CD8-positive, alpha-beta memory T cell (primary cell): ENCODE measurements around the gene HPN. TPM values are rescaled to one million over a fixed set of nuclear protein-coding genes. Genes with fewer than 3 reads are reported as not detected.

ENCODE experiments used
- CTCF ChIA-PET: fragments of 350-600 bp; sonication (Branson Sonifier 250); formaldehyde crosslinking; loops from one replicate; lab custom pipeline; 2021; ENCODE audit warnings: antibody characterized with exemption; lab: Charles Lee
- POLR2A ChIA-PET: fragments of 350-600 bp; sonication (Branson Sonifier 250); formaldehyde crosslinking; loops from one replicate; lab custom pipeline; 2021; ENCODE audit warnings: antibody characterized with exemption; lab: Charles Lee
- DNase-seq, 5 donors: peaks; one replicate each; pipeline versions ENCODE4 v3.0.0 to v3.0.0-alpha.2; 2020 to 2022; ENCODE audit warnings: mixed read lengths in 1 of 5
- H3K27ac ChIP-seq: one replicate; pipeline ENCODE4 v1.7.0; 2013; ENCODE audit warnings: low read depth, mild to moderate bottlenecking, low read length, moderate library complexity
- H3K27me3 ChIP-seq: 2 replicates; pipeline ENCODE4 v1.7.0; 2013; ENCODE audit warnings: low read length, mild to moderate bottlenecking; ENCODE audit not compliant: insufficient read depth, poor library complexity, severe bottlenecking
- H3K36me3 ChIP-seq: 2 replicates; pipeline ENCODE4 v1.7.0; 2013; ENCODE audit warnings: mild to moderate bottlenecking, low read length, moderate library complexity; ENCODE audit not compliant: insufficient read depth
- H3K4me1 ChIP-seq: 2 replicates; pipeline ENCODE4 v1.7.0; 2013; ENCODE audit warnings: mild to moderate bottlenecking, low read length, moderate library complexity; ENCODE audit not compliant: insufficient read depth
- H3K4me3 ChIP-seq: 2 replicates; pipeline ENCODE4 v1.7.0; 2013; ENCODE audit warnings: mild to moderate bottlenecking, low read length
- H3K9me3 ChIP-seq: 2 replicates; pipeline ENCODE4 v1.7.0; 2013; ENCODE audit warnings: mild to moderate bottlenecking, low read length
- H3K27ac Mint-ChIP-seq, 8 donors: one replicate each; pipeline ENCODE4 v1.8.0; 2020 to 2021; ENCODE audit warnings: mixed read lengths in 8 of 8, mild to moderate bottlenecking in 6 of 8, inconsistent platforms in 3 of 8, moderate library complexity in 3 of 8
- H3K27me3 Mint-ChIP-seq, 2 donors: one replicate each; pipeline ENCODE4 v1.8.0; 2020 to 2021; ENCODE audit warnings: mixed read lengths in 2 of 2, mild to moderate bottlenecking in 1 of 2, moderate library complexity in 1 of 2
- H3K36me3 Mint-ChIP-seq, 3 donors: one replicate each; pipeline ENCODE4 v1.8.0; 2020 to 2021; ENCODE audit warnings: mixed read lengths in 3 of 3, inconsistent platforms in 1 of 3, mild to moderate bottlenecking in 1 of 3
- H3K4me1 Mint-ChIP-seq, 3 donors: one replicate each; pipeline ENCODE4 v1.8.0; 2020 to 2021; ENCODE audit warnings: mixed read lengths in 3 of 3, inconsistent platforms in 1 of 3, mild to moderate bottlenecking in 1 of 3
- H3K4me3 Mint-ChIP-seq, 7 donors: one replicate each; pipeline ENCODE4 v1.8.0; 2020 to 2021; ENCODE audit warnings: mixed read lengths in 7 of 7, mild to moderate bottlenecking in 6 of 7, moderate library complexity in 4 of 7, inconsistent platforms in 2 of 7
- H3K9me3 Mint-ChIP-seq, 5 donors: one replicate each; pipeline ENCODE4 v1.8.0; 2020 to 2022; ENCODE audit warnings: mixed read lengths in 5 of 5, mild to moderate bottlenecking in 3 of 5, moderate library complexity in 2 of 5, inconsistent platforms in 1 of 5
- polyA plus RNA-seq: library from polyadenylated mRNA; unstranded; fragments of 300-500 nt; fragmentation: Illumina TruSeq; gene quantifications from one replicate; pipeline ENCODE4 v1.2.3, GENCODE V29; 2021
- total RNA-seq, 2 experiments: library from RNA; stranded (reverse); gene quantifications; one replicate each; pipeline ENCODE4 v1.2.3, GENCODE V29; 2021

HPN gene
- total and polyA plus RNA-seq, 3 experiments from 2014 or later: 0.53 TPM; not detected in 2

- ChIA-PET POLR2A (no interaction called here), CTCF (interaction anchor here (1.1 kb wide), 1 partner anchor 17 kb away, joined by 4 read pairs; no protein-coding TSS in a partner anchor)
- no peak for DNase-seq
- H3K9me3 ChIP-seq: no peaks in the 10 kb centered on the region
- H3K27ac ChIP-seq: no peak overlapping the region
- no peak overlapping the region for H3K4me3 ChIP-seq
- H3K36me3 Mint-ChIP-seq: no peaks in the 10 kb centered on the region
- H3K27me3 Mint-ChIP-seq: peaks cover 1 to 7% of the 10 kb centered on the region in 2 donors
- H3K4me1 ChIP-seq: peaks cover 16% of the 10 kb centered on the region
- H3K27ac Mint-ChIP-seq: peak overlapping the region in 2 of 8 donors; percentile 52 to 81
- H3K4me1 Mint-ChIP-seq: peaks cover 13 to 20% (median 15%) of the 10 kb centered on the region in 3 donors
- peak overlapping the region in 1 of 7 donors; percentile 28 for H3K4me3 Mint-ChIP-seq
- no peaks in the 10 kb centered on the region for H3K36me3 ChIP-seq
- H3K9me3 Mint-ChIP-seq: no peaks in the 10 kb centered on the region
- no peaks in the 10 kb centered on the region for H3K27me3 ChIP-seq
These were observed 42.9 kb downstream of the HPN start for GRCh38 chr19:35084509-35084762.

- H3K27me3 ChIP-seq: no peaks in the 10 kb centered on the region
- H3K4me3 ChIP-seq: no peak overlapping the region
- peaks cover 22% of the 10 kb centered on the region for H3K4me1 ChIP-seq
- peak in 1 of 5 donors; percentile 20 for DNase-seq
- CTCF ChIA-PET: interaction anchor here (1.0 to 2.5 kb wide), 4 partner anchors 19 to 42 kb away, joined by 3 to 13 read pairs (median 5); no protein-coding TSS in a partner anchor
- Mint-ChIP-seq H3K27me3 (peaks cover 9 to 12% of the 10 kb centered on the region in 2 donors), H3K27ac (peak overlapping the region; percentile 43 to 96 (median 66)), H3K36me3 (no peaks in the 10 kb centered on the region), H3K4me3 (peak overlapping the region in 5 of 7 donors; percentile 23 to 82 (median 44)), H3K9me3 (no peaks in the 10 kb centered on the region), H3K4me1 (peaks cover 17 to 26% (median 22%) of the 10 kb centered on the region in 3 donors)
- H3K9me3 ChIP-seq: no peaks in the 10 kb centered on the region
- POLR2A ChIA-PET: no interaction called here
- H3K36me3 ChIP-seq: no peaks in the 10 kb centered on the region
- H3K27ac ChIP-seq: peak overlapping the region; percentile 16
These were observed 44.4 kb downstream of the HPN start for GRCh38 chr19:35085947-35086346.

GRCh38 chr19:35086455-35086854 lies 44.9 kb downstream of the HPN start:
- ChIA-PET CTCF (interaction anchor here (1.0 to 2.5 kb wide), 5 partner anchors 19 to 114 kb away, joined by 3 to 13 read pairs (median 4); no protein-coding TSS in a partner anchor), POLR2A (interaction anchor here (1.2 kb wide), 1 partner anchor 57 kb away, joined by 4 read pairs; the partner anchor contains the start of gene SCN1B)
- Mint-ChIP-seq H3K27ac (peak overlapping the region in 6 of 8 donors; percentile 63 to 81 (median 66)), H3K36me3 (no peaks in the 10 kb centered on the region), H3K4me3 (peak overlapping the region in 3 of 7 donors; percentile 23 to 63 (median 44)), H3K4me1 (peaks cover 17 to 26% (median 22%) of the 10 kb centered on the region in 3 donors), H3K9me3 (no peaks in the 10 kb centered on the region), H3K27me3 (peaks cover 9% of the 10 kb centered on the region in 2 donors)
- H3K36me3 ChIP-seq: no peaks in the 10 kb centered on the region
- no peak overlapping the region for H3K4me3 ChIP-seq
- no peaks in the 10 kb centered on the region for H3K9me3 ChIP-seq
- H3K27ac ChIP-seq: peak overlapping the region; percentile 16
- H3K27me3 ChIP-seq: no peaks in the 10 kb centered on the region
- H3K4me1 ChIP-seq: peaks cover 22% of the 10 kb centered on the region
- no peak for DNase-seq

DNA sequence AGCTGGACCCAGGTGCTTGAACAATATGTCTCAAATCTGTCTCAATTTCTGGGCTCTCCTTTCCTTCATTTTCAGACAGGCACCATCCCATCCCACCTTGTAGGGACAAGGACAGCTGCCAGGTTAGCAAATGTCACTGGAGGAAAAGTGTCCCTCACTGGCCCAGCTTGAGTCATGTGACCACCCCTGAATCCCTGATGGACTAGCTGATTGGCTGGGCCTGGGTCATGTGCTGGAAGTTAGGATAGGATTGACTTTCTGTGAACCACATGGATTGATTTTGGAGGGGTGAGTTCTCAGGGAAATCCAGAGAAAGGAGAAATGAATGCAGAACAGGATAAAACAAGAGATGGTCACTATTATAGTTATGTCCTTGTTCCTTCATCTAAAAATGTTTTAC lies 45.9 kb downstream of the HPN start:
- Histone ChIP-seq H3K36me3 (no peaks in the 10 kb centered on the region), H3K27ac (no peak overlapping the region), H3K4me1 (peaks cover 22% of the 10 kb centered on the region), H3K4me3 (no peak overlapping the region), H3K27me3 (no peaks in the 10 kb centered on the region), H3K9me3 (no peaks in the 10 kb centered on the region)
- peaks cover 9 to 10% of the 10 kb centered on the region in 2 donors for H3K27me3 Mint-ChIP-seq
- H3K9me3 Mint-ChIP-seq: no peaks in the 10 kb centered on the region
- CTCF ChIA-PET: interaction anchor here (0.7 to 2.5 kb wide), 4 partner anchors 18 to 115 kb away, joined by 3 to 13 read pairs (median 6); no protein-coding TSS in a partner anchor
- peak overlapping the region in 1 of 7 donors; percentile 28 for H3K4me3 Mint-ChIP-seq
- POLR2A ChIA-PET: interaction anchor here (1.2 kb wide), 1 partner anchor 57 kb away, joined by 4 read pairs; the partner anchor contains the start of gene SCN1B
- H3K4me1 Mint-ChIP-seq: peaks cover 17 to 26% (median 22%) of the 10 kb centered on the region in 3 donors
- H3K27ac Mint-ChIP-seq: peak overlapping the region in 3 of 8 donors; percentile 36 to 65 (median 46)
- DNase-seq: no peak
- H3K36me3 Mint-ChIP-seq: no peaks in the 10 kb centered on the region

DNA sequence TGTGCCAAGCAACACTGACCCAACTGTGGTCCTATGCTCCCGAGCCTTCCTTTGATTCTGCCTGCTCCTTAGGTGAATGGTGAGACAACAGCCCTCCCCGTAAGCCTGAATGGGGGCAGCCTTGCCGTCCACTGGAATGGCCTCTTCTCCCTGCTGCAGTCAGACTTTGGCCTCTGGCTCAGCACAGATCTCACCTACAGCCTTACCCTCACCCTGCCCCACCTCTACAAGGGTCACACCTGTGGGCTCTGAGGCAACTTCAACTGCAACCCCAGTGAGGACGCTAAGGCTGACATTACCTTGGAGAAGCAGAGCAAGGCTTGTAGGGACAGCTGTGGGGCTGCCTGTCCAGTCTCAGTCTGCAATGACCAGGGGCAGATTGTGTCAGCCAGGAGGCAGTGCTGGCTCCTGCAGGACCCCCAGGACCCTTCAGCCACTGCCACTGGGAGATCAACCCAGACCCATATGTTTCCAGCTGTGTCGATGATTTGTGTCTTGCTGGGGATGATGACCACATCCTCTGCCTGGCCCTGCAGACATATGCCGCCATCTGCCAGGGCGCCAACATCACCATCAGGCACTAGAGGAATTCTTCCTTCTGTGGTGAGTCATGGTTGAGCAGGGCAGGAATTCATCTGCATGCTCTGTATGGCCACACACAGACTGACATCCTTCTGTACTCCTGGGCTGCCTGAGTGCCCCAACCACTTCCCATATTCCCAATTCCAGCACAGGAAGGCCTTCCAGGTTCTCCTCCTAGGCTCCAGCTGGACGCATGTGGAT lies 46.8 kb downstream of the HPN start:
- no peak overlapping the region for H3K27ac ChIP-seq
- CTCF ChIA-PET: no interaction called here

DNA sequence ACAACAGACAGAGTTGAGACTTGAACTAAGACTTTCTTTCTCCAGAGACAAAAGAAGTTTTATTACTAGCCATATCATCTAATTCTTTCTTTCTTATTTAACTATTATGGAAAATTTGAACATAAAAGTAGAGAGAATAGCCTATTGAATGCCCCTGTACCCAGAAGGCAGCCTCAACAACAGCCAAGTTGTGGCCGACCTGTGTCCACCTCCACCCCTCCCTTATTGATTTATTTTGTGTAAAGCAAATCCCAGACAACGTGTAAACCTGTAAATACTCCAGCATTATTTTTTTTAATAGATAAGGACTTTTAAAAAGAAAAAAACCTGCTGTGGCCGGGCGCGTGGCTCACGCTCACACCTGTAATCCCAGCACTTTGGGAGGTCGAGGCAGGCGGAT lies 48.0 kb downstream of the HPN start:
- no peaks in the 10 kb centered on the region for H3K9me3 Mint-ChIP-seq
- no peak overlapping the region for H3K27ac ChIP-seq
- H3K27me3 Mint-ChIP-seq: peaks cover 9 to 12% of the 10 kb centered on the region in 2 donors
- H3K9me3 ChIP-seq: no peaks in the 10 kb centered on the region
- DNase-seq: no peak
- H3K4me1 Mint-ChIP-seq: peaks cover 17 to 23% (median 22%) of the 10 kb centered on the region in 3 donors
- peaks cover 22% of the 10 kb centered on the region for H3K4me1 ChIP-seq
- POLR2A ChIA-PET: no interaction called here
- H3K27me3 ChIP-seq: no peaks in the 10 kb centered on the region
- no peaks in the 10 kb centered on the region for H3K36me3 ChIP-seq
- no peak overlapping the region for H3K27ac Mint-ChIP-seq
- H3K4me3 Mint-ChIP-seq: peak overlapping the region in 1 of 7 donors; percentile 51
- H3K4me3 ChIP-seq: no peak overlapping the region
- CTCF ChIA-PET: interaction anchor here (1.1 to 2.3 kb wide), 3 partner anchors 11 to 47 kb away, joined by 4 to 10 read pairs (median 5); no protein-coding TSS in a partner anchor
- no peaks in the 10 kb centered on the region for H3K36me3 Mint-ChIP-seq

More for the DNA sequence above, 46.8 kb downstream of the HPN start:
- Mint-ChIP-seq H3K9me3 (no peaks in the 10 kb centered on the region), H3K4me1 (peaks cover 17 to 26% (median 22%) of the 10 kb centered on the region in 3 donors), H3K4me3 (no peak overlapping the region), H3K27me3 (peaks cover 9 to 12% of the 10 kb centered on the region in 2 donors), H3K27ac (no peak overlapping the region), H3K36me3 (no peaks in the 10 kb centered on the region)
- no peaks in the 10 kb centered on the region for H3K27me3 ChIP-seq
- H3K4me3 ChIP-seq: no peak overlapping the region
- H3K36me3 ChIP-seq: no peaks in the 10 kb centered on the region
- no peak for DNase-seq
- no peaks in the 10 kb centered on the region for H3K9me3 ChIP-seq
- POLR2A ChIA-PET: no interaction called here
- H3K4me1 ChIP-seq: peaks cover 22% of the 10 kb centered on the region

DNA sequence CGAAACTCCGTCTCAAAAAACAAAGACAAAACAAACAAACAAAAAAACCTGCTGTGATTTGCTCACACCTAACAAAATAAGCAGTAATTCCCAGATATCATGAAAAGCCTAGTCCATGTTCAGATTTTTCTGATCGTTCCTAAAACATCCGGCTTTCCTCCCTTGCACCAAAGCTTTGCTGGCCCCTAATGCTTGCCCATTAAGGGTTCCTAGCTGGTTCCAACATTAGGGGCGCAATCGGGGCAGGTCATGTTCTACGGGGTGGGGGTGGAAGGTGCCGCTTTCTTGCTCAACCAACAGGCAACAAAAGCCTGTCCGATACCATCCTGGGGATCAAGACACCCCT lies 48.6 kb downstream of the HPN start:
- no peaks in the 10 kb centered on the region for H3K9me3 Mint-ChIP-seq
- H3K27me3 ChIP-seq: no peaks in the 10 kb centered on the region
- H3K36me3 Mint-ChIP-seq: no peaks in the 10 kb centered on the region
- no peak overlapping the region for H3K4me3 ChIP-seq
- peaks cover 17 to 23% (median 22%) of the 10 kb centered on the region in 3 donors for H3K4me1 Mint-ChIP-seq
- no peak for DNase-seq
- H3K27ac ChIP-seq: no peak overlapping the region
- H3K27me3 Mint-ChIP-seq: peaks cover 7 to 12% of the 10 kb centered on the region in 2 donors
- CTCF ChIA-PET: interaction anchor here (1.1 to 2.3 kb wide), 3 partner anchors 10 to 48 kb away, joined by 4 to 10 read pairs (median 5); no protein-coding TSS in a partner anchor
- no peaks in the 10 kb centered on the region for H3K36me3 ChIP-seq
- POLR2A ChIA-PET: no interaction called here
- peak overlapping the region in 2 of 8 donors; percentile 27 to 45 for H3K27ac Mint-ChIP-seq
- peak overlapping the region in 1 of 7 donors; percentile 27 for H3K4me3 Mint-ChIP-seq
- H3K4me1 ChIP-seq: peaks cover 22% of the 10 kb centered on the region
- no peaks in the 10 kb centered on the region for H3K9me3 ChIP-seq
